HG03469 (cell line): Measurements from ENCODE around the gene JAM3.

ENCODE experiments used
- ATAC-seq: cut with Tn5 transposase; IDR thresholded peaks from one replicate; pipeline ENCODE4 v1.9.1; 2021; ENCODE audit warnings: mild to moderate bottlenecking, moderate library complexity, moderate number of reproducible peaks; ENCODE audit not compliant: unreplicated experiment

Gene JAM3

DNA sequence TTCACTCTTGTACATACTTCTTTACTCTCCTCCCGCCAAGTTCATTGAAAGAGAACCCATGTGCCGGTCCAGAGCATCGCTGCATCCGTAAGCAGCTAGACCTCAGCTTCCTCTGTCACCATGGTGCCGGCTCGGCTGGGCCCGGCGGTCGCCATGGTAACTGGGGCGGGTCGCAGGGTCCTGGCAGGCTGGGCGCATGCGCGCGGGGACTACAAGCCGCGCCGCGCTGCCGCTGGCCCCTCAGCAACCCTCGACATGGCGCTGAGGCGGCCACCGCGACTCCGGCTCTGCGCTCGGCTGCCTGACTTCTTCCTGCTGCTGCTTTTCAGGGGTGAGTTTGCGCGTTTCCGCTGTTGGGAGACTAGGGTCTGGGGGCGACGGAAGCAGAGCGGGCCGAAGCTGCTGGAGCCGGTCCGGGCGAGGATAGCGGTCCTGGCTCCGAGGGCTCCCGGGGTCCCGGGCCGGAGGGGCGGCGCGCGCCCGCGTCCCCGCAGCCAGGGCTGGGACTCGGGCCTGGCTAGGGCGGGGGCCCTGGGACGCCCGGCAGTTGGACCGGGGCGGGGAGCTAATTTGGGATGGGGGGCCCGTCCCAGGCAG, at the start of gene JAM3:
JAM3 (plus strand) TSS at position 244 of the 597 bp plus-strand sequence; CDS start at position 256, 12 bp downstream.
- ATAC-seq, result peak; percentile 83

DNA sequence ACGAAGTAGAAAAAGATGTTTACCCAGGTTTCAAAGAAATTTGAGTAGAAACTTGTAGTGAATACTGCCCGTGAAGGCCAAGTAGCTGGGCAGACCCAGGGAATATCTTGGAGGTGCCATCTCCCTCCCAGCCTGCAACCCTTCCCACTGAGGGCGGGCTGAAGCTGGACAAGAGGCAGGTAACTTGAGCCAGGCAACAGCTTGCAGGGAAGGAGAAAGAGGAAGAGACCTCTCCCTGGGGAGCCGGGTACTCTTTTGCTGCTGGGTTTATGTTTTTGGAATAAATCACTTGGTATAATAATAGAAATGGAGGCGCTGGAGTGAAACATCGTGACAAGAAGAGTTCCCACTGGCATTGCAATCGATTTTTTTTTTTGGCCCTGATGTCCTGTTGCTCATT, 49.4 kb upstream of the JAM3 start:
- no peak for ATAC-seq

DNA sequence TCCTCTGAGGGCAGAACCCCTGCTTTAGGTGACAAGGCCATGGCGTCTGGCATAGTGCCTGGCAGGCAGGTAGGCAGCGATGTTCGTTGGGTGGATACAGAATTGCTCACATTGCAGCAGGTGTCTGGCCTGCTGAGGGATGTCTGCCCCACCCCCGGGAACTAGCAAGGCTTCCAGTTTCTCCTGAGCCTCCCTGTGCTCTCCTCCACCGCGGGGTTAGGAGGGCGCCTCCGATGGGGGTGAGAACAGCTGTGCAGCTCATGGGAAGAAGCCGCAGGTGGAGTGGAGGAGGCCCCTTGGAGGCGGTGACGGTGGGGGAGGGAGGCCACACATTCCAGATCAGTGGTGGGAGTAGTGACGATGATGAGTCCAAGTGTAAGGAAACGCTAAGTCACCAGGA, 48.3 kb upstream of the JAM3 start:
- no peak for ATAC-seq

DNA sequence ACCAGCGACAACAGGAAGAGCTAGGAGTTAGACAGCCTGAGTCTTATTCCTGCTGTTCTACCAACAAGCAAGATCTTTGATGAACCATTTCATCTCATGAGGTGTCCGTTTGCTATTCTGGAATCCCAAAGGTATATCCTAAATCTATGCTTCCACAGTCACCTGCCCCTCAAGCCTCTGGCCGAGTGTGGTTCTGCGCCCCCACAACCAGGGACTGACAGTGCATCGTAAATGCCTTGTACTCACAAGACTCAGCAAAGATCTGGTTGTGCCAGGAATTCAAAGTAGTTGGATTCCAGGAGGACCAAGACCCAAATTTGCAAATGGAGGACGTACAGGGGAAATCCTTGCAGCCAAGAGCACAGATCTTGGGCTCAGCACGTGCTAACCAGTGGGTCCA, 47.5 kb upstream of the JAM3 start:
- ATAC-seq, result no peak

DNA sequence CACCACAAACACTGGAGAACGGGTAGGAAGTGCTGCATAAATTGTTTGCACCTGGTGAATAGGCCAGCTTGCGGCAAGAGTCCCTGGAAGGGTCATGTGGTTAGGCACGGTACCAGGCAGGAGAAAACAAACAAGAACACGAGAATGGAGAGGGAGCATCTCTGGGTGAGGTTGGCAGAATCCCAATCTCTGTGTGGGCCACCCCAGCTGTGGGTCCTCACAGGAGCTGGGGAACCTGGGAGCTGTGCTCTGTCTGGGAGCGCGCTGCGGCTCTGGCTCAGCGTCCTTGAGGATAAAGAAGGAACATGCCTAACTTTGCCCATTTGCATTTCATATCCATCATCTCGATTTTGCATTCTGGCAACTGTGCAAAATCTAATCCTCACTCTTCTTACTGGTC, 46.1 kb upstream of the JAM3 start:
- no peak for ATAC-seq

DNA sequence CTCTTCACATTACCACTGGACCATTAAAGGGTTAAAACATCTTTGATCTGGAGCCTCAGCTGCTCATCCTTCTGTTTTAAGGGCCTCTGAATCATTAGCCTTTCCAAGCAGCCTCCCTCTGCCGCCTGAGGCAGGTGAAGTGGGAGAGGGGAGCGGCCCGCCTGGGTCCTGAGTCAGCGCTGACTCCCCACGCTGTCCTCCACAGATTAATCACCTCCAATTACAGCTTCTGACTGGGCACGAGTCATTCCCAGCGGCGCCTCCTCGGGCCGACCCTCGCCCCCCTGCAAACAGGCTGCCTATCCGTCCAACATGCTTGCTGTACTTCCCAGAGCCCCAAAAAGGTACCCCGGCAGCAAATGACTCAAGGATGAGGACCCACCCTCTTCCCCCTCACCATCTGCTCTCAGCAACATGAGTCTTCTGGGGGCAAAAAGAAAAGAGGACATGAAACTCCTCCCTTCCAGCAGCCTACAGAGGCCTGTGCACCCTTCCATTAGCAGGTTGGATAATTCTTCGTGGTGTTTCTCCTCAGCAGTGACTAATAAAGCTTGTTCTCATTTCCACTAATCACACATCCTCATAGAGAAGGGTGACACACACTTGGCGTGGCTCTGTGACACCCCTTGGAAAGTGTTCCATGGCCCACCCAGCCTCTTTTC, 44.3 kb upstream of the JAM3 start:
- no peak for ATAC-seq

DNA sequence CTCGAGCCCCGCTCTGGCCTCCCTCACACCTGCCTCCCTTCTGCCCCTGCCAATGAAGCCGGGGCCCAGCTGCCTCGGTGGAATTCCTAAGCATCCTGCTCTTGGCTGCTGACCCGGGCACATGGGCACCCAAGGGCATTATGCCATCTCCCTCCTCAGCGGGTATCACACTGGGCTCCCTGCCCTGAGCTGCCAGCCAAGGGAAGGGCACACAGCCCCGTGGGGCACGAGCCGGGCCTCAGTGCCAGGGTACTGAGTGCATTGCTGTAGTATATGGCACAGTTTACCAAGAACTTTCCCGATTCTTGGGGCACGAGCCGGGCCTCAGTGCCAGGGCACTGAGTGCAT, 43.8 kb upstream of the JAM3 start:
- no peak for ATAC-seq

DNA sequence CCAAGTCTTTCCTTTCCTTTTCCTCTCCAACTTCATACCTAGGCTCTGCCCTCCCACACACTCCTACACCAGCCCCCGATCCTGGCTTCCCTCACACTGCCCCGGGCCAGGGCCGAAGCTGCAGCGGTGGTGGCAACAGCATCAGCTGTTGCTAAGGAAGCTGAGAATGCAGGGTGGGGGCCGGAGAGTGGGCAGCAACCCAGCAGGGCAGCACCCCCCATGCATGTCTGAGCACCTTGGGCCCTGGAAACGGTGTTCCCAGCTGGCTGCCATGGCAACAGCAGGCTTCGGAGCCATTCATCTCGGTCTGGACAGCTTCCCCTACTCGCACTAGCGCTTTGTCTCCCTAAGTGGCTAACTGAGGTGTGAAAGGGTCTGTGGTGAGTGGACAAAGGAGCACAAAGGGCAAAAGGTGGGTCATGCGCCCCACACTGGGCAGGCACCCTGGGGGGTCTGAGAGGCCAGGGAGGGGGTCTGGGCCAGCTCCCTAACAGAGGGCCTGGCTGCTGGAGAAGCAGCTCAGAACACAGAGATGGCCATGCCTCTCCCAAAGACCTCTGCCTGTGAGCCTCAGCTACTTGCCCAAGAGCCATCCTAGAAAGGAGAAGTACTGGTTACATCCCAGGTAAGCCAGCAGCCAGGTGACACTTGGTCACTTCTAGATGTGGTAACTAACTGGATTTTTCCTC, 42.1 kb upstream of the JAM3 start:
- ATAC-seq, result no peak

DNA sequence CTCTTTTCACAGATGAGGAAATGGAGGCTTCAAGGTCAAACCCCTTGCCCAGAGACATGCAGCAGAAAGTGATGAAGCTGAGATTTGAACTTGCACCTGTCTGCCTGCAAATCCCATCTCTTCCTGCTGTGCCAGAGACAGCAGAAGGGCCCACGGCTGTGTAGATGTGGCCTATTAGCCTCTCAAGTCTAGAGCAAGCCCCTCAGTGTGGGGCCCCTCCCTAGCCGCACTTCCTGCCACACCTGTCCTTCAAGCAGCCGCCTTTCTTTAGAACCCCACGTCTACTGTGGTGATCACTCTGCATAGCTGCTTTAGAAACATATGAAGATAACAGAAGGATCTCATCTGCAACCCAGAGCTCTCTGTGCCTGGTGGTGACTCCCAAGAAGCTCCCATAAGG, 41.2 kb upstream of the JAM3 start:
- ATAC-seq, result no peak

DNA sequence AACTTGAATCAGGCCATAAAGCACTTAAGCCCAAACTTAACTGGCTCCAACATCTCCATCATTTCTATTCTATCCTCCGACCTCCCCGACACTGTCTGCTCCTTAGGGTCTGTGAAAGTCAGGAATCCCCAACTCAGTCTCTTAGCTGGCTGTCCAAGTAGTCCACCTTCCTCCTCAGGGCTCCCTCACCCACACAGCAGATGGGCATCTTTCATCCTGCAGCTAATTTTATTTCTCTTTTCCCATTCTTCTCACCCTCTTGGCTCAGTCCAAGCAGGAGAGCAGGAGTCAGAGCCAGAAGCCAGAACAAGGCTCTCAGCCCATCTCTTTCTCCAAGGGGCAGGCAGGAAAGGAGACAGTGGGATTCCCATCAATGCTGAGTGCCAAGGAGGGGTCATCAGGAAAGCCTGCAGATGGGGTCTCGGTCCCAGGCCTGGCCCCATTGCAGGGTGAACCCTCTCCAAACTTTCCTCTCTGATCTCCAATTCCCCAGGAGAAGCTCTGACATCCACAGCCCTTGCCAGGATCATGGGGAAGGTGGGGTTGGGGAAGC, 40.4 kb upstream of the JAM3 start:
- no peak for ATAC-seq

DNA sequence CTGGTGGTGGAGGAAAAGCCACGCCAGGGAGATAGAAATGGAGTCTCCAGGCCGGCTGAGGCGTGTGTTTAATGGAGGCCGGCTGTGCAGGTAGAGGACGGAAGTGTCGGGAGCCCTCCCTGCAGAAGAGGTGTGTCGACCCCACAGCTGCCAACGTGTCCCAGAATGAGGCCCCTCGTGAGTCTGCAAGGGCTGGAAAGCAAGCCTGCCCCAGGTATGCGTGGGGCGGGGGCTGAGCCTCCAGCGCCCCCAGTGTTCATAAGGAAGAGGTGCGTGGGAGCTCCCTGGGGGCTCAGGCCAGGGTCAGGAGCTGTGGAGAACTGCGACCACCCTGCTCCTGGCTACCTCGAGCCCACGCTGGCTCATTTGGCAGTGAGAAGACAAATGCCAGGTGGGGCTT, 38.0 kb upstream of the JAM3 start:
- ATAC-seq, result no peak

DNA sequence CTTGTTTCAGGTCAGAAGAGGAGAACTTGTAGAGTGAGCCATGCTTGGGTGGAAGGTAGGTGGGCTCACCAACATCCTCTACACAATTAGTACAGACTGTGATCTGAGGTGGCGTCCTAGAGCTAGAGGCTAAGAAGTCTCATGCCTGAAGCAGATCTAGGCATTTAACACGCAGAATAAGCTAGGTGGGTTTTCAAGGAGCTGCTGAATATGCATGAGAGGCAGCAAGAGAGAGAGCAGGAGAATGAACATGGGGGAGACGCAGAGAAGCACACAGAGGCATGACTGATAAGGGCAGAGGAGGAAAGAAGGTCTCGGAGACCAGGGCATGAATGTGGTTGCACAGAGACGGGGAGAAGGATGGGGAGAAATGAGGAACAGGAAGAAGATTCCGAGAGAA, 36.8 kb upstream of the JAM3 start:
- no peak for ATAC-seq

DNA sequence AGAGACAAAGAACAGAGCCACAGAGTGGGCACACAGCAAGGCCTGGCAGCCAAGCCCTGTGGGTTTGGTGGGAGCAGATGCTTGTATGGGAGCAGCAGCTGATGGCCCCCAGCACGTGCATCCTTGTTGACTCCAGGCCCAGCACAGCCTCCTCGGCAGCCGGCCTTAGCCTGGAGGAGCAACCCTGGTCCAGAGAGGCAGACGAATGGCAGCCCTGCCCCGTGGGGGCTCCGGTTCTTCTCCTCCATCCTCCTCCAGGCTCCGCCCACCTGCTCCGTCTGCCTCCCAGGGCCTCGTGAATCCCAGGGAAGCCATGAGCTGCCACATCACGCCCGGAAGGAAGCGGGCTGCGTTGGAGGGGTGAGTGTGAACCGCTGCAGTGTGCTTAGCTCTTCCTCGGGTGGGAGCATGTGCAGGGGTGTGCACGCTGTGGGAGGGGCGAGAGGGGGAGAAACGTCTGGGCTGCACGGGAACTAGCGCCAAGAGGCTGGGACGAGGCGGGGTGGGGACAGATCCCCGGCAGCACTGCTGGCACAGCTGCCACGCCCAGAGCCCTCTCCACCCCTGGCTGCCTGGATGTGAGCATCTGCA, 36.3 kb upstream of the JAM3 start:
- no peak for ATAC-seq

DNA sequence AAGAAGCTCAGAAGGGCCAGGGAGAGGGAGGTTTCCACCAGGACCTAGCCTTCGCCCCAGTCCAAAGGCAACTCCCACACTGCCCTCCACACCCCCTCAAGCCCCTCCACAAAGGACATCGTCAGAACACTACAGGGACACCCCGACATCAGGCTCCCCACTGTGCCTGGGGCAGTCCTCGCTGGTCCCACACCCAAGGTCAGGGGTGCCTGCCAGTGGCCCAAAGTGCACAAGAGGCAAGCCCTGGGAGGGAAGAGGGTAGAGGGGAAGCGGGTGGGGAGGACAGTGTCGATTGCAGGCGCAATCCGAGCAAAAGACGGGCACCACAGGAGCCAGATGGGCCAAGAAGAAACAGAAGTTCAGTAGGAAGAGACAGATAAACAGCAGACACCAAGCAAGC, 35.6 kb upstream of the JAM3 start:
- no peak for ATAC-seq

DNA sequence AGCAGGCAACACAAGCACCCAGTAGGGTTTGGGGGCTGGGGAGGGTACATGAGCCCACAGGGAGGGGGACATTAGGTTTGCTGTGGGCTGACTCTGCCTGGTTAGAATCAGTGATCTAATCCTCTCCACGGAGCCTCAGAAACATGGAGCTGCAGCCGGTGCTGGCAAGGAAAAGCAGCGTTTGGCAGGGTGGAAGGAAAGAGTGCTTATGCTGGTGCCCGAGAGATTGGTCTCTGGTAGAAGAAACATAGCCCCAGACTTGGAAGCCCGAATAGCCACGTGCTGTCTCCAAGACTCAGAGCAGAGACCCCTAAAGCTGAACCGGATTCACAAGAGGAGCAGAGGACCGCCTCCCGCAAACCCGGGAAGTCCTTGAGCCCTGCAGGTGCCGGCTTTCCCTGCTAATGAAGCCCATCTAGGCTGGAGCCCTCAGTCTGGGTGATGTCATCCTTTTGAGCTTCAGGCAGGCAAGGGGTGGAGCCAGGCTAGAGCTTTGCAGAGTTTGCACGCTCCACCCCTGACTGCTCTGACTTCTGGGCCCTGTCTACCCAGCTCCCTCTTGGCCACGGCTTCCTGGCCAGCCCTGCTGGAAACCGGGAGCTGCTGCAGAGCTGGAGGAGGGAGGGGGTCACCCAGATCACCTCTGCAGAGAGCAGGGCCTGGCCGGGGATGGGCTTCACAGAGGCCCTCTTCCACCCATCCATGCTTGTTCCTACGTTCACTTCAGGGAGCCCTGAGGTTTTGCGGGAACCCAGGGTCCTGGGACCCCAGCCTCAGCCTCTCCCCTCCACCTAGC, 35.0 kb upstream of the JAM3 start:
- ATAC-seq, result peak; percentile 92

DNA sequence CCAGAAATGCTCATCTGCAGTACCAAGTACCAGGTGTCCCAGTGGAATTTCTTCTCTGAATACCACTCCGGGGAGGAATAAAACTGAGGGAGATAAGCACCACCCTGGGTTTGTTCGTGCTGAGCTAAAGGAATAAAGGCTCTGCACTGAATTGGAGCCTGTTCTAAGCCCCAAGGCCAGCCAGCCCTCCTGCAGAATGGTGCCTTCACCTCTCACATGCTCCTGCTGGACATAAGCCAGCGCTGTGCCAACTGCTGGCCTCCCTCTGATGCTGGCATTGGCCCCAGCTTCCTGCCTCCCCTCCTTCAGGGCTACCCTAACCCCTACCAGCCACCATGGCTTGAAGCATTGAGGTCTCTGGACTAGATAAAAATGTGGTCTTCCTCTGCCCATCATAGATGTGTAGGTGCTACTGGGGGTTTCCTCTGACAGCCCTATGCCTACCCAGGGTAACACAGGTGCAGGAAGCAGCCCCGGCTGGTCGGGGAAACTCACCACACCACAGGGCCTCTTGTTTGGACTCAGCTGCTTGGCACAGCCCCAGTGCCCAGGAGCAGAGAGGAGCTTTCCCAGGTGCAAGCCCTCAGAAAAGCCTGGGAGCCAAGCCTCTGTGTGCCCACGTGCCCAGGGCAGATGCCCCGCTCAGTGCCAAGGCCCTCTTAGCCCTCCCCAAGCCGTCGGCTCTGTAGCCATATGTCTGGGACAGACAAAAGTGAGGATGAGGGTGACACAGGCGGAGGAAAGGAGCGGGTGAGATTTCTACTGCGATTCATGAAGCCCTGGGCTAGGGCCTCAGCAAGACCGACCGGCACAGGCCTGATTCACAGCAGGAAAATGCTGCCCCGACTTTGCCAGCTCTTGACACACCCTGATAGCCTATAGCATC, 34.1 kb upstream of the JAM3 start:
- ATAC-seq, result no peak

DNA sequence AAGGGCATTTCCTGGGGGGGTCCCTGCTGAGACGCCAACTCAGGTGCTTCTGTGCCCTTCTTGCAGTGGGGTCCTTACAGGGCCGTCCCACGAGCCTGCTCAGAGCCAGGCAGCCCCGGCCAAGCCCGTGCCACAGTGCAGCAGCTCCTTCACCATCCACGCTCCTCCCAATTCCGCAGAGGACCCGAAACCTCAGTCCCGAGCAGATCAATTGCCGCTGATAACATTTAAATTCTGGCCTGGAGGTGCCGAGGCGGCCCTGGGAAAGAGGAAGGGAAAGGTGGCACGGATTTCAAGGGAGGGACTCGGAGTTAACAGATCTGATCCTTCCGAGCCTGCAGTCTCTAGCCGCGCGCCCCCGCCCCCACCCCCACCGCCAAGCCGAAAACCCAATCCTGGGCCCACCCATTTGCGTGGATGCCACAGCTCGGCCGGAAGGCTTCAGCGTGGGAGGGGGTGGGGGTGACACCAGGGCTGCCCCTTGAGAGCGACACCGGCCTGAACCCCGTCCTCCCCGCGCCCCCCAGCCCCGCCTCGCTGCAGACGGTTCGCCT, 32.3 kb upstream of the JAM3 start:
- ATAC-seq, result no peak

DNA sequence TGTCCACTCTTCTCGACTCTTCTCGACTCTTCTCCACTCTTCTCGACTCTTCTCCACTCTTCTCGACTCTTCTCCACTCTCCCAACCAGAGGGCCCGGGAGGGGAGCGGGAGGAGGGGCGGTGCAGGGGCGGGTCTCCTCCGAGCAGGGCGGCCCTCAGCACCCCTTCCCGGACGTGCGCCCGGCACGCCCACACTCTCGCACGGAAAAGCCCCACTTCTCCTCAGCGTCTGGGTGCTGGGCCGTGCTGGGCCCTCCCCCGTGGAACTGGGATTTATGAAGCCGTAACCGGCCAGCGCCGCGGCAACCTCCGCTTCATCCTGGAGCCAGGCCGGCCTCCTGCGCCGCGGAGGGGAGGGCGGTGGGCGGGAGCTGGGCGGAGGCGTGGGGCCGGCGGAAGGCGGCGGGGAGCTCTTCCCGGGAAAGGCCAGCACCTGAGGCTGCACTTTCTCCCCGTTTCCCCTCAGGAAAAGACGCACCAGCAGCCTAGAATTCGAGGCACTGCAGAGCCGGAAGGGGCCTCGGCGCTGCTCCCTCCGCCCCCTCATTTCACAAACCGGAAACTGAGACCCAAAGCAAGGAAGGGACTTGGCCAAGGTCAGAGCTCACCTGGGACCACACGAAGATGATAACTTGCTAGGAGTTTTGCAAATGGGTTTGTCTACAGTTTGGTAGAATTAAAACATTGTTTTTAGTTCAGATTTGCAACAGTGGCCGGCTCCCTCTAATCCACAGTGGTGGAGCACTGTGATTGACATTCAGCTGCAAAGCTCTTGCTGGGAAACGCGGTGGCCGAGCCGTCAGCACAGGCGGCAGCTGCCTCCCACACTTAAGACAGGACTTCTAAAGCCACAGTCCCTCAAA, 31.6 kb upstream of the JAM3 start:
- peak; percentile 40 for ATAC-seq
